Right renal pelvis (tissue), 4 donors: ENCODE data around the gene CTNND2. TPM values are rescaled to one million over a fixed set of nuclear protein-coding genes. Genes with fewer than 3 reads are reported as not detected.
"Not testable (repeated sequence)": the region's sequence is repeated elsewhere in the genome, so short reads cannot be mapped to it uniquely, and the experiment has no call there.

ENCODE experiments used
- DNase-seq, 4 donors: peaks; one replicate each; pipeline ENCODE4 v3.0.0-alpha.2; 2013; ENCODE audit warnings: low read depth in 4 of 4, low spot score in 3 of 4, missing footprints in 1 of 4
- polyA plus RNA-seq, 4 donors: library from polyadenylated mRNA; unstranded; fragments of 120-200 nt; gene quantifications; one replicate each; pipeline ENCODE4 v1.2.1, GENCODE V29; 2013; ENCODE audit not compliant: insufficient read length in 4 of 4

CTNND2 gene
- polyA plus RNA-seq, 4 donors, result 1.9 to 2.8 (median 2.5) TPM

GRCh38 chr5:11335881-11336760 is 568.1 kb downstream of the CTNND2 start:
- no peak for DNase-seq

- no peak for DNase-seq
Measured at GRCh38 chr5:11334404-11334803, 569.8 kb downstream of the CTNND2 start.

GRCh38 chr5:11329679-11330078 is 574.6 kb downstream of the CTNND2 start:
- no peak for DNase-seq

GRCh38 chr5:11324521-11325289 is 579.5 kb downstream of the CTNND2 start:
- DNase-seq, result peak; percentile 21 to 58 (median 42)

GRCh38 chr5:11323761-11324160 is 580.5 kb downstream of the CTNND2 start:
- DNase-seq, result no peak

GRCh38 chr5:11322133-11322532 is 582.1 kb downstream of the CTNND2 start:
- DNase-seq, result no peak

- DNase-seq, result no peak
Measured at GRCh38 chr5:11319836-11320580, 584.2 kb downstream of the CTNND2 start.

GRCh38 chr5:11313694-11314093 is 590.6 kb downstream of the CTNND2 start:
- DNase-seq, result not testable (repeated sequence)

GRCh38 chr5:11311731-11312130 is 592.5 kb downstream of the CTNND2 start:
- no peak for DNase-seq

- DNase-seq, result no peak
Measured at GRCh38 chr5:11311272-11311671, 593.0 kb downstream of the CTNND2 start.

- no peak for DNase-seq
Measured at GRCh38 chr5:11310158-11310557, 594.1 kb downstream of the CTNND2 start.

GRCh38 chr5:11306365-11306764 is 597.9 kb downstream of the CTNND2 start:
- no peak for DNase-seq

- DNase-seq, result no peak
Measured at GRCh38 chr5:11305245-11305644, 599.0 kb downstream of the CTNND2 start.

GRCh38 chr5:11304641-11305040 is 599.6 kb downstream of the CTNND2 start:
- DNase-seq, result no peak

- DNase-seq, result no peak
Measured at GRCh38 chr5:11302663-11303062, 601.6 kb downstream of the CTNND2 start.

GRCh38 chr5:11301171-11301570 is 603.1 kb downstream of the CTNND2 start:
- no peak for DNase-seq

- no peak for DNase-seq
Measured at GRCh38 chr5:11300736-11301135, 603.5 kb downstream of the CTNND2 start.

- no peak for DNase-seq
Measured at GRCh38 chr5:11298877-11299276, 605.4 kb downstream of the CTNND2 start.

GRCh38 chr5:11293523-11293922 is 610.7 kb downstream of the CTNND2 start:
- DNase-seq, result no peak

- no peak for DNase-seq
Measured at GRCh38 chr5:11292648-11293356, 611.4 kb downstream of the CTNND2 start.
